HG03521 (cell line): ENCODE results near the gene CYB561D1.

Experiments used
- ATAC-seq: cut with Tn5 transposase; IDR thresholded peaks from one replicate; pipeline ENCODE4 v1.9.1; 2021; ENCODE audit warnings: mild to moderate bottlenecking, moderate library complexity; ENCODE audit not compliant: unreplicated experiment

CYB561D1 gene

DNA sequence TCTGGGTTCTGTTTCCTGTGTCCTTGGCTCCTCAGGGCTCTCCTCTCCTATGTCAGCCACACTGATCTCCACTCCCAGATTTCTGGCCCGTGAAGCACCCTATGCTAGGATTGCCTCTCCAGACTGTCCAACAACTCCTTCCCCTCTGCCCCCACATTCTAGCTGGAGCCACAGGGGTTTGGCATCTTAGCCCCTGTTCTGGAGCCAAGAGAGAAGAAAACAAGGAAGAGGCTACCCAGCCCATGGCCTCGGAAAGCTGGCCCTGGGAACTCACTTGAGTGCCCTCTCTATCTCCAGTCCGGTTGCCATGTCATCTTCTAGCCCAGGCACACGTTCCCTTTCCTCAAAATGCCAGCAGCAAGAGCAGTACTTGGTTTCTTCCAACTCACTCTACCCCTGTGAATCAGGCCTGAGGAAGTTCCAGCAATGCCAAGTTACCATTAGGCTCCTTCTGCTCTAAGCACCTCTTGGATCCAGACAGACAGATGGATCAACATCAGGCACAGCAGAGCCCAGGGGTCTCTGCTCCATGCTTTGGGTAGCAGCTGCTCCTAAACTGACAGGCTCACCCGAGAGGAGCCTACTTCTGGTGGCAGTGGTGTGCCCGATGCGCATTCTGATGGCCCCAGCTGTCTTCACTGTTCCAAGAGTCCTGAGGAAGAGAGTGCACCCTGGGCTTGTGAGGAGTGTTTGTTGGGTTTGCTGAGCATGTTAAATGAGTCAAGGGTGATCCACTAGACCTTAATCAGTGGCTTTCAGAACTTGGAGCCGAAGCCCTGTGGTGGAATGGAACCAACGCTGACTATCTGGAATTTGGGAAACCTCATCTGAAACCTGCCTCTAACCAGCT, 34.2 kb downstream of the CYB561D1 start:
- no peak for ATAC-seq

DNA sequence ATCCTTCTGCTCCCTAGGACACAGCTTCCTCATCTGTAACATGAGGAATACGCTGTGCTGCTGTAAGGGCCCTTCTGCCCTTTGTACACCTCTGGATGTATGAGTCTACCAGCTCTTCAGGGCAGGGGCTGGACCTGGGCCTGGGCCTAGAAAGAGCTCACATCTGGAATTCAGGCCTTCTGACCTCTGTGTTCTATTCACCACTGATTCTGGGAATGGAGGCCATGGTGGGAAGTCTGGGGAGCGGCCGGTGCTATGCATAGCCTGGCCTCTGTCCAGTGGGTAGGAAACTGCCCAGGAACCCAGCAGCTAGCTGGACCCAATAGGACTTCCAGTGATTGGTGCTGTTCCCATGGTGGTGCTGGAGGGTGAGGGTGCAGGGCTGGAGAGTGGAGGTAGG, 34.8 kb downstream of the CYB561D1 start:
- ATAC-seq = no peak

DNA sequence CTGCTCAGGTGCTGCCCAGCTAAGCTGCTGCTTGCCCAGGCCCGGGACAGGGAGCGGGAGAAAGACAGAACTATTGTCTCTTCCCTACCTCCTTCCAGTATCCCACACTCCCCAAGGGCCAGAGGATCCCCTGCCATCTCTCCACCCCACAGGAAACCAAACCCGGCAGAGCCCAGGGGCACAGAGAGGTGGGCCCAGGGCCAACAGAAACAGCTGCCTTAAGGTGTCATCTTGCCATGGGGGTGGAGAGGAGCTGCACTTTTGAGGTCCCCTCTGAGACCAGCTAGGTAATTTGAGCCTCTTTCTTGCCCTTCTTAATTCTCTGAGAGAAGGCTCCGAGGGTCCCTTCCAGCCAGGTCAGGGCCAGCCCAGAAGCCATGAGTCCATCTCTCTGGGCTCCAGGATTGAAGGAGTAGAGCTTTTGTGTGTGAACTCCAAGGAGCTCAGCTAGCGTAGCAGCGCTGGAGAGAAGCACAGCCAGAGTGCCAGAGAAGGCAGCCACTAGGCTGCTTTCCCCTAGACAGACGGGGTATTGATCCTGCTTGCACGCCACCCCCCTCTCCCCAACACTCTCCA, 36.1 kb downstream of the CYB561D1 start:
- ATAC-seq = no peak

DNA sequence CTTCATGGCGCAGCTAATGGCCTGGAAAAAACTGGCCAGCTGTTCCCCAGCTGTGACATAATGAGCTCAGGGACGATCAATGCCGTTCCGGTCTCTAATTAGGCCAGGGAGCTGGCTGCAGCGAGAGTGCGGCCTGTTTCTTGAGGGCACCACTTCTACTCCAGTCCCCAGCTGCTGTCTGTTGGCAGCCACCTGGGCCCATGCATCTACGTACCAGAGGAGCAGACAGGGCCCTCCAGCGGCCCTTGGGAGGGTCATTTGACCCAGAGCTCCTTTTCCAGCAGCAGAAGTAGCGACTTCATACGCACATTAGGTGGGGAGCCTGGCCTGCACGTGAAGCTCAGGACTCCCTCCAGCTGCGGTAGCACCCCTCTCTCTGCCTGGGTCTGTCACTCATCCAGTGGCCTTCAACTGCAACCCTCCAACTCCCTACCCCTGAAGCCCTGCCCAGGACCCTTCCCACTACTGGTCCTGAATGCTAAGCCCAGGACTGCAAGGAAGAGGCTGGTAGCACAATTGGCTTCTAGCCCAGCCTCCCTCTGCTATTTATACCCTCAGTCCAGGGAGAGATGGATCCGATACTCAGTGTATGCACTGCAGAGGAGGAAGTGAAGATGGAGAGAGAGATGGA, 36.7 kb downstream of the CYB561D1 start:
- no peak for ATAC-seq

DNA sequence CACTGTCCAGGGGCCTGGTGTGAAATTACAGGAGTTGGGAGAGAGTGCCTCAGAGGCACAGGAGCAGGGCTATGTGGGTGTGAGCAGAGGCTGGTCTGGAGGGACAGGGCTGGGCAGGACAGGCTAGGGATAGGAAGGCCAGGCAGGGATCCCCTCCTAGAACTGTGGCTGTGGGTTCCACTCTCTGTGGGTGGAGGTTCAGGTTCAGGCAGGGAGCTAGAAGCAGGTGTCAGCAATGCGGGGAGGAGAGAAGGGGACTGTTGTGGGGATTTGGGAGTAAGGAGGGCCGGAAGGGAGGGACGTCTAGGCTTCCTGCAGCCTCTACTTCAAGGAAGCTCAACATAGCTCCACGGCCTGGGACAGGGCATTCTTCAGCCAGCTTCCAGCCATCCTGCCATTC, 37.5 kb downstream of the CYB561D1 start:
- ATAC-seq = no peak

DNA sequence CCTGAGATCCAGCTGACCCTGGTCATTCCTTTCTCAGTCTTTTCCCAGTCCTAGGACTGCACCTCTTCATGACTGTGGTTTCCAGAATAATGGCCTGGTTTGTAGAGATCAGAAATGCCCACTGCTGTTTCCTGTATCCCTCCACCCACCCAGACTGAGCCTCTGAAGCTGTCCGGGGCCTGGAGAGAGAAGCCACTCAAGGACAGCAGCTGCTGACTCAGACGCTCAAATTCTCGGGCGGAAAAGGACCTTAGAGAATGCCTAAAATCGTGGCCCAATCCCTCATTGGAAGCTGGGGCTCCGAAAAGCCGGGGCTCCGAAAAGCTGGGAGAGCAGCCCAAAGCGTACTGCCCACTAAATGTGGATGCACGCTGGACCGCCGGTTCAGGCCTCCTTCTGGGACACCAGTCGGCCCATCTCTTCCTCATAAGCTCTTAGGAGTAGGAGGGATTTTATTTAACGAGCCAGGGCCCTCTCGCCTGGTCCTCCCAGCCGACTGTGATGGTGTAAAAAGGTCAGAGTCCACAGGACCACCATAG, 38.0 kb downstream of the CYB561D1 start:
- no peak for ATAC-seq

DNA sequence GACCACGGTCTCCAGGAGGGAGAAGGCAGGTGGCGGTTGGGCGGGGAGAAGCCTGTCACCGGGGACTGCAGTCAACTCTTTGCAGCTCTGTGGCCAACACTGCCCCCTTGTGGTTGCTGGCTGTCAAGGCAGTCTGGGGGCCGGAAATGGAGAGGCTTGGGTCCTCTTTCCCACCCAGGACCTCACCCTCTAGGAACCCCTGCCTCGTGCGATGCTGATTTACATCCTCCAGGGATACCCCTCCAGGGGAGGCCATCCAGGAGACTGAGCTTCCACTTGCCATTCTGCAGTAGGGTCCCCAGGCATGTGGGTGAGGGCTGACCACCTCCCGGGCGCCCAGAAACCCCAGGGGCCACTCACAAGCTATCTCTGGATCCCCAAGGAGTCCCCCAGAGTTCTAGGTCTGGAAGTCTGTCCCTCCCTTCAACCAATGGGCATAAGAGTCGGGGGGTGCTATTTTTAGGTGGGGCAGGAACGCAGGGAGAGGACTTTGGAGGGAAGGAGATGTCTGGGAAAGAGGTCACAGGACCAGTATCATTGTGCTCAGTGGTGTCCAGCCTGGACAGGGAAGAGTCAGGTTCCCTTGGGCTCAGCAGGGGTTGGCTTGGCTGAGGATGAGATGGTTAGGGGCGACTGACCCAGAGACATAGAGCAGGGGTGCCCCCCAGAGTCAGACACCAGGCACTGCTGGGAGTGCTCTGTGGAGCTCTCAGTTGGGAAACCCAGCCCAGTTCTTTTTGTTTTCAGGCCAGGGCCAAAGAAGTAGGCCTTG, 38.7 kb downstream of the CYB561D1 start:
- no peak for ATAC-seq

DNA sequence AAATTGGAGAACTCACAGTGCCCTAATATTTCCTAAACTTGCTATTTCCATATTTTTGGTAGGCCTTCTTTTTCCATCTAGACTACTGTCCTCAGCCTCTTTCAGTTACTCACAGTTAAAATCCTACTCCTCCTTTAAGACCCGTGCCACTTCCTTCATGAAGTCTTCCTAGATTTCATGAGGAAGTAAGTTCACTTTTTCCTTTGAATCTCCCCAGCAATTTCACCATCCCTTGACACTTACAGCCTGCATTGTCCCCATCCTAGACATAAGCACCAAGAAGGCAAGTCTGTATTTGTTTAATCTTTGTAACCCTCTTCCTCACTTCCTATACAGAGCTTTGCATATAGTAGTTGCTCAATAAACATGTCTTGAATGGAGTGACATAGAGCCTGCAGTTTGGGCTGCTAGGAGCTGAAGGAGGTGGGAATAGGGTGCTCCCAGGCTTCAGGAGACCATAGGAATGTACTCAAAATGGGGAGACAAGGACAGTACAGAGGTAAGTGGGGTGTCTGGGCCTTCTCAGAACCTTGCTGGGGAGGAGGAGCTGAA, 40.5 kb downstream of the CYB561D1 start:
- no peak for ATAC-seq

DNA sequence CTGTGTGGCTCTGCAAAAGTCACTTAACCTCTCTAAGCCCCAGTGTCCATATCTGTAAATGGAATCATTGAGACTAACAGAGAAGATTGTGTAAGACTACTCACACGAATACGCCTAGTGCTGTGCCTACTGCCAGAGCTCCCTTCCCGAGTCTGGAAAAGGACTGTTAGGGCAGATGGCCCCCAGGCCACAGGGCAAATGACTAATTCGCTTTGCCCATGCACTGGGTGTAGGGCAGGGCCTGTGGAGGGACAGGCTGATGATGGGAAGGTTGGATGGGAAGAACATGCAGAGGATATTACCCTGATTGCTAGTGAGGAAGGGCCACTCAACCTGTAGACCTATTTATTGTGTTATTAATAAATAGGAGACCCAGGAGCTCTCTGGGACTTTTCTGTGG, 41.6 kb downstream of the CYB561D1 start:
- ATAC-seq = no peak

DNA sequence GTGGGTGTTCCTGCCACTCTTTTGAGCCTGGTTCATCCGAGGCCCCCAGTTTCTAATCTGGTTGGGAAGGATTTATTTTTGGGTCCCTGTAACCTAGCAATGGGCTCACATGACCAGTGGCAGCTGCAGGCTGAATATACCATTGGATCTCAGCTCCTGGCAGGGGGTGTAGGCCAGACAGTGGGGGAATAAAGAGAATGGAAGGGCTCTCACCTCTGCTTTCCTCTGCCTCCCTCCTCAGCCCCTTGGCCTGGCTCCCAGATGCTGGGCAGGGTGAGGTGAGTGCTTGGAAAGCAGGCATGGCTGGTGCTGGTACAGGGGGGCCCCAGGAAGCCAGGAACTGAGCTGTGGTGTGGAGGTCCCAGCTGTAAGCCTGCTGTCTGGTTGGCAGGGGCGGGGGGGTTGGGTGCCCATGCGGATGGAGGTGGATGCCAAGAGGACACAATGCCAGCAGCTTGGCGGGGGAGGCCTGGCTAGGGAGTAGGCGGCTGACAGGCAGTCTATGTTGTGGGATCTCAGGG, 42.1 kb downstream of the CYB561D1 start:
- ATAC-seq = no peak

DNA sequence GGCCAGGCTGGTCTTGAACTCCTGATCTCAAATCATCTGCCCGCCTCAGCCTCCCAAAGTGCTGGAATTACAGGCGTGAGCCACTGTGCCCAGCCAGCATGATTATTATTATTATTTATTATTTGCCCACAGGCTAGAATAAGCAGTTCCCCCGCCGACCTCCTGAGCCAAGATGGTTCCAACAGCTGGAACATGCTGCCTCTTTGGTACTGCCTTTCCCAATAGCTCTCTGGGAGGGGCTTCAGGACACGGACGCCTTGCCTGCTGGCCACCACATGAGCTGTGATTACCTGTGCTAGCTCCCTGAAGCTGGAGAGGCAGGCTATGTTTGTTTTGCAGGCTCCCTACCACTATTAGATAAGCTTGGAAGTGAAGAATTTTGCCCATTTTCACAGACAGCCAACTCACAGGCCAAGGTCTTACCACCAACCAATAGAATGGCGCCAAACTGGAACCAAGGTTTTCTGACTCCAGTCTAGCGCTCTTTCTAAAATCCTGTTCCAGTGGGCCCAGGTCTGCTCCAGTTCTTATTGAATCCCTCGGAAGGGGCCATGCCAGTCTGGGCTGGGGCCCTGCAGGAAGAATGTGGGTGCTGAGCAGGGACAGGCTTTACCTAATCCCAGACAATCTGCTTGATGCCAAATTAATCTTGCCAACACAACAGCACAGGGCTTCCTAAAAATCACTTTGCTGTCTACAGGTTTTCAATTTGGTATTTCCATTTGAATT, 43.7 kb downstream of the CYB561D1 start:
- ATAC-seq = no peak

DNA sequence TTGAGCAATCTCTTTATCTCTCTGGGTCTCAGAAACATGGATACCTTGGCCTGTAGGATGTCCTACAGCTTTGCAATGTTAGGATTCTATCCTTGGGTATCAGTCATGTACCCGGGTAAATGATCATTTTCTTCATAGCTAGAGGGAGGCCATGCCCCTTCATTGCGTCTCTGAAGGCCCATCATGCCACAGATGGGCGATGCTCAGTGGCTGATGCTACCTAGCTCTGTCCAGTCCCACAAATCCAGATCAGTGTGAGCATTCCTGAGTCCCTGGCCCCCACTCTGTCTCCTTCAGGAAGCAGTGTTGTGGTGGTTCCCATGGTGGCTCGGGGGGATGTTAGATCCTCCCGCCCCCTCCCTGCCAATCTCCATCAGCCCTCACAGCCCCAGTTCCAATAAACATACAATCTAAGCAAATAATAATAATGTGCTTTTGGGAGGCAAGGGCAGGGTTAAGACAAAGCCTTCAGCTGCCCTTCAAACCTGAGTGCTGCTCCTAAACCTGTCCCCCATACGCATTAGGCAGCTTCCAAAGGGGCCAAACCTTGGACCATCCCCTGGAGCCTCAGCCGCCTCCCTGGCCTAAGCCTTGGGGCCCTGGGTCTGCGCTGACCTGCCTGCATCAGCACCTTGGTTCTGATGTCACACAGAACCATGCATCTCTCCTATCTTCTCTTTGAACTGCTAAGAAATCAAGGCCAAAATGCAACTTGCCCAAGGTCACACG, 45.1 kb downstream of the CYB561D1 start:
- no peak for ATAC-seq

DNA sequence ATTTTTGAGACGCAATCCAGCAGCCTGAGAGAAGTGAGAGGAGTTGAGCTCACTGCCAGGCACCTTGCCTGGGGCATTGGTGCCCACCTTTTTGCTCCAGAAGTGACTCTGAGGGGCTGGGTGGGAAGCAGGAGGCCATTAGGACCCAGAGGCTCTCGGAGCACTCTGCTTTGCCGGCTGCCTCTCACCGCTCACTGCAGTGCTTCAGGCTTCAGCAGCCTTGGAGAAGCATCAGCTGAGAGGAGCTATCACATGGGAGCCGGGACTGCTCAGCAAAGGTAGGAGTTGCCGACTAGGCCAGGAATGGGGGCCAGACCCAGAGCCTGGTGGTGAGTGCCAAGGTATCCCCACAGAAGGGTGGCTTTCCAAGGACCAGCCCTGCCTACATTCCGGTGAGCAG, 45.8 kb downstream of the CYB561D1 start, which contains the start of gene GPR61:
Gene GPR61, plus strand, starts transcription at position 197 of the 400 bp plus-strand sequence. CDS start 3,151 bp downstream, outside the sequence.
- no peak for ATAC-seq

DNA sequence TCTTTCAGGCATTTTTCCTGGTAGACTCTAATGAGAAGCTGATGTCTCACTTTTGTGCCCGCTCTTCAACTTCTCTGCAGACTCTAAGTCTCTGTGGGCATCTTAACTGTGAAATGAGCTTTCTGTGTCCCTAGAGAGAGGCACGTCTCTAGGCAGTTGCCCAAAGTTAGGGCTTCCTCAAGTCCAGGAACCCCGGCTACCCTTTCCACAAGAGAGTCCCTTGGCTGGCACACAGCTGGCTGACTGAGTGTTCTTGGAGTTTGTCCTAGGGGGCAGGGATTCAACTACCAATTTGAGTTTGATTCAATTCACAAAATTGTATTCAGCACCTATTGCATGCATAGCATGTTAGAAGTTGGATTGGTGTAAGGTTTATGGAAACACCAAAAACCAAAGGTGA, 47.2 kb downstream of the CYB561D1 start:
- ATAC-seq = no peak

DNA sequence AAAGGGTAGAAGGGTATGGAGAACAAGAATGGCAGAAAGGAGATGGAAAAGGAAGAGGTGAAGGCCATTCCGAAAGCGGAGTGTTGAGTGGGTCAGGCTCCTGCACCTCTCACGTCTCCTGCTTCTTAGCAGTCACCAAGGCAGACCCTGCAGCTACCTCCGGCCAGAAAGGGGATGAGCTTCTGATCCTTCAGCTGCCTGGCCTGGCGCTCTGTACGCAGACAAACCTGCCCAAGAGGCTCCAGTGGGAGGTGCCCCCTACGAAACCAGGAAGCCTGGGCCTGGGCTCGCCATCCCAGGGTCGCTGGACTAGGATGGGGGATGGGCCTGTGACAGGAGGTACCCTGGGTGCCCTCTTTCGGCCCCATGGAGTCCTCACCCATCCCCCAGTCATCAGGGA, 48.8 kb downstream of the CYB561D1 start:
- no peak for ATAC-seq

DNA sequence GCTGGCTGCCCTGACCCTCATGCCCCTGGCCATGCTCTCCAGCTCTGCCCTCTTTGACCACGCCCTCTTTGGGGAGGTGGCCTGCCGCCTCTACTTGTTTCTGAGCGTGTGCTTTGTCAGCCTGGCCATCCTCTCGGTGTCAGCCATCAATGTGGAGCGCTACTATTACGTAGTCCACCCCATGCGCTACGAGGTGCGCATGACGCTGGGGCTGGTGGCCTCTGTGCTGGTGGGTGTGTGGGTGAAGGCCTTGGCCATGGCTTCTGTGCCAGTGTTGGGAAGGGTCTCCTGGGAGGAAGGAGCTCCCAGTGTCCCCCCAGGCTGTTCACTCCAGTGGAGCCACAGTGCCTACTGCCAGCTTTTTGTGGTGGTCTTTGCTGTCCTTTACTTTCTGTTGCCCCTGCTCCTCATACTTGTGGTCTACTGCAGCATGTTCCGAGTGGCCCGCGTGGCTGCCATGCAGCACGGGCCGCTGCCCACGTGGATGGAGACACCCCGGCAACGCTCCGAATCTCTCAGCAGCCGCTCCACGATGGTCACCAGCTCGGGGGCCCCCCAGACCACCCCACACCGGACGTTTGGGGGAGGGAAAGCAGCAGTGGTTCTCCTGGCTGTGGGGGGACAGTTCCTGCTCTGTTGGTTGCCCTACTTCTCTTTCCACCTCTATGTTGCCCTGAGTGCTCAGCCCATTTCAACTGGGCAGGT, 49.5 kb downstream of the CYB561D1 start:
- ATAC-seq = no peak

DNA sequence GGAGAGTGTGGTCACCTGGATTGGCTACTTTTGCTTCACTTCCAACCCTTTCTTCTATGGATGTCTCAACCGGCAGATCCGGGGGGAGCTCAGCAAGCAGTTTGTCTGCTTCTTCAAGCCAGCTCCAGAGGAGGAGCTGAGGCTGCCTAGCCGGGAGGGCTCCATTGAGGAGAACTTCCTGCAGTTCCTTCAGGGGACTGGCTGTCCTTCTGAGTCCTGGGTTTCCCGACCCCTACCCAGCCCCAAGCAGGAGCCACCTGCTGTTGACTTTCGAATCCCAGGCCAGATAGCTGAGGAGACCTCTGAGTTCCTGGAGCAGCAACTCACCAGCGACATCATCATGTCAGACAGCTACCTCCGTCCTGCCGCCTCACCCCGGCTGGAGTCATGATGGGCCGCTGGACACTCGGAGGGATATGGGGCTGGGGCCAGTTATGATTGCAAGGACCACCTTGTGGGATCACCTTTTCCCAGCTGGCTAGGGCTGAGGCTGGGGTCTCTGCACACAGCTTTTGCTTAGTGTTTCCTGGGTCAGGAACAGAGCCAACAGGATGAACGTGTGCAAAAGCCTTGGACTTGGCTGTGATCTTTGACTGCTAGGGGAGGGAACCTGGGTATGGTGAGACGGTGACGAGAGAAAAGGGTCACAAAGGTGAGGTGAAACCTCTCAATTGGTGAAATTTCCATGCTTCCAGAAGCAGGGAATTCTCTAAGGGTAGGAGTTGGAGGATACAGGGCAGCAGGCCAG, 50.3 kb downstream of the CYB561D1 start:
- no peak for ATAC-seq
